SU-DHL-6 (cell line): ENCODE measurements around the gene KDM3A.

Source experiments
- EZH2phosphoT487 ChIP-seq: fragments of 200-600 bp; sonication (generic), shearing (Covaris generic); conservative IDR thresholded peaks from 2 replicates; pipeline ENCODE4 v1.6.1; 2018; ENCODE audit warnings: mild to moderate bottlenecking, antibody characterized with exemption, low read length, moderate library complexity, mixed read lengths
- TF ChIP-seq, protein P1 (sequence below): fragments of 200-600 bp; sonication (generic); IDR thresholded peaks from one replicate; pipeline ENCODE4 v1.5.1; 2017; ENCODE audit warnings: antibody characterized with exemption, mild to moderate bottlenecking, low read length, moderate library complexity; ENCODE audit not compliant: insufficient read depth, poor library complexity, severe bottlenecking

- TF ChIP-seq, protein P1, sequence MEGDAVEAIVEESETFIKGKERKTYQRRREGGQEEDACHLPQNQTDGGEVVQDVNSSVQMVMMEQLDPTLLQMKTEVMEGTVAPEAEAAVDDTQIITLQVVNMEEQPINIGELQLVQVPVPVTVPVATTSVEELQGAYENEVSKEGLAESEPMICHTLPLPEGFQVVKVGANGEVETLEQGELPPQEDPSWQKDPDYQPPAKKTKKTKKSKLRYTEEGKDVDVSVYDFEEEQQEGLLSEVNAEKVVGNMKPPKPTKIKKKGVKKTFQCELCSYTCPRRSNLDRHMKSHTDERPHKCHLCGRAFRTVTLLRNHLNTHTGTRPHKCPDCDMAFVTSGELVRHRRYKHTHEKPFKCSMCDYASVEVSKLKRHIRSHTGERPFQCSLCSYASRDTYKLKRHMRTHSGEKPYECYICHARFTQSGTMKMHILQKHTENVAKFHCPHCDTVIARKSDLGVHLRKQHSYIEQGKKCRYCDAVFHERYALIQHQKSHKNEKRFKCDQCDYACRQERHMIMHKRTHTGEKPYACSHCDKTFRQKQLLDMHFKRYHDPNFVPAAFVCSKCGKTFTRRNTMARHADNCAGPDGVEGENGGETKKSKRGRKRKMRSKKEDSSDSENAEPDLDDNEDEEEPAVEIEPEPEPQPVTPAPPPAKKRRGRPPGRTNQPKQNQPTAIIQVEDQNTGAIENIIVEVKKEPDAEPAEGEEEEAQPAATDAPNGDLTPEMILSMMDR, result no peak
- no peak for TF ChIP-seq EZH2phosphoT487
Observed at GRCh38 chr2:86426271-86426670, 14.9 kb upstream of the KDM3A start.
